Mesendoderm (in vitro differentiated cells): Measurements from ENCODE around the gene LAPTM5.

Experiments used
- DNase-seq: peaks from one replicate; pipeline ENCODE4 v3.0.0; 2013
- H2AK5ac ChIP-seq: 2 replicates; pipeline ENCODE4 v1.6.1; 2013; ENCODE audit warnings: low read length, inconsistent platforms
- H2BK120ac ChIP-seq: 2 replicates; pipeline ENCODE4 v1.6.1; 2013; ENCODE audit warnings: low read depth, mild to moderate bottlenecking, low read length, moderate library complexity, mixed read lengths
- H2BK15ac ChIP-seq: replicated peaks from 2 replicates; pipeline ENCODE4 v1.6.1; 2013; ENCODE audit warnings: low read depth, mild to moderate bottlenecking, moderate library complexity
- H2BK5ac ChIP-seq: 2 replicates; pipeline ENCODE4 v1.6.1; 2013; ENCODE audit warnings: low read length, inconsistent platforms
- H3K18ac ChIP-seq: 2 replicates; pipeline ENCODE4 v1.6.1; 2013; ENCODE audit warnings: mild to moderate bottlenecking, low read length, mixed read lengths
- H3K23ac ChIP-seq: one replicate; pipeline ENCODE4 v1.6.1; 2013; ENCODE audit warnings: low read length
- H3K27ac ChIP-seq: 2 replicates; pipeline ENCODE4 v1.5.1; 2013; ENCODE audit warnings: low read depth, mild to moderate bottlenecking, inconsistent platforms, low read length, moderate library complexity
- H3K27me3 ChIP-seq: 2 replicates; pipeline ENCODE4 v1.6.1; 2013; ENCODE audit warnings: low read length, control low read depth, mild to moderate bottlenecking, inconsistent platforms; ENCODE audit not compliant: insufficient read depth, poor library complexity
- H3K36me3 ChIP-seq: 2 replicates; pipeline ENCODE4 v1.6.1; 2013; ENCODE audit warnings: low read length, inconsistent platforms; ENCODE audit not compliant: control insufficient read depth, insufficient read depth
- H3K4ac ChIP-seq: one replicate; pipeline ENCODE4 v1.6.1; 2013; ENCODE audit warnings: low read depth, mild to moderate bottlenecking, low read length, moderate library complexity
- H3K4me1 ChIP-seq: 2 replicates; pipeline ENCODE4 v1.6.1; 2013; ENCODE audit warnings: low read depth, low read length, inconsistent platforms; ENCODE audit not compliant: control insufficient read depth
- H3K4me2 ChIP-seq: 2 replicates; pipeline ENCODE4 v1.6.1; 2013; ENCODE audit warnings: low read length
- H3K4me3 ChIP-seq: 2 replicates; pipeline ENCODE4 v1.5.1; 2013; ENCODE audit warnings: mild to moderate bottlenecking, low read length
- H3K56ac ChIP-seq: one replicate; pipeline ENCODE4 v1.6.1; 2013; ENCODE audit warnings: low read length
- H3K79me1 ChIP-seq: 2 replicates; pipeline ENCODE4 v1.6.1; 2013; ENCODE audit warnings: low read length, inconsistent platforms
- H3K79me2 ChIP-seq: 2 replicates; pipeline ENCODE4 v1.6.1; 2013; ENCODE audit warnings: mild to moderate bottlenecking, low read length; ENCODE audit not compliant: control insufficient read depth, insufficient read depth
- H3K9ac ChIP-seq: 2 replicates; pipeline ENCODE4 v1.6.1; 2013; ENCODE audit warnings: low read length, inconsistent platforms
- H4K5ac ChIP-seq: one replicate; pipeline ENCODE4 v1.6.1; 2013; ENCODE audit warnings: low read length
- H4K8ac ChIP-seq: one replicate; pipeline ENCODE4 v1.6.1; 2013; ENCODE audit warnings: low read depth, mild to moderate bottlenecking, control low read depth, low read length, moderate library complexity
- WGBS: extraction: QIAGEN DNeasy Blood & Tissue Kit; methylation state at CpG from one replicate; pipeline ENCODE4 v1.1.7; 2013; ENCODE audit warnings: low lambda C conversion rate, missing lambda C conversion rate; ENCODE audit not compliant: insufficient coverage; ENCODE audit errors: extremely low coverage; 5-methylcytosine and 5-hydroxymethylcytosine counted together

The LAPTM5 gene

GRCh38 chr1:30718636-30719405 is 38.8 kb downstream of the LAPTM5 start:
- no CpG with 5 or more reads among the region's 66 CpGs for WGBS

GRCh38 chr1:30718091-30718635 is 39.4 kb downstream of the LAPTM5 start:
- H3K27ac ChIP-seq, result no peak overlapping the region
- H3K4me3 ChIP-seq, result no peak overlapping the region
- no peak overlapping the region for H2BK120ac ChIP-seq
- H3K18ac ChIP-seq, result no peak overlapping the region
- peak overlapping the region; percentile 64 for H3K56ac ChIP-seq
- no peak overlapping the region for H3K9ac ChIP-seq
- no peaks in the 10 kb centered on the region for H3K79me1 ChIP-seq
- no peaks in the 10 kb centered on the region for H3K36me3 ChIP-seq
- H3K23ac ChIP-seq, result no peak overlapping the region
- H4K8ac ChIP-seq, result no peak overlapping the region
- H3K27me3 ChIP-seq, result no peaks in the 10 kb centered on the region
- no peak overlapping the region for H3K4me2 ChIP-seq
- no peak overlapping the region for H4K5ac ChIP-seq
- DNase-seq, result peak; percentile 99
- WGBS, result no CpG with 5 or more reads among the region's 50 CpGs
- H2BK15ac ChIP-seq, result no peak overlapping the region
- H3K79me2 ChIP-seq, result no peaks in the 10 kb centered on the region
- H3K4ac ChIP-seq, result no peak overlapping the region
- H2AK5ac ChIP-seq, result no peak overlapping the region
- no peak overlapping the region for H2BK5ac ChIP-seq
- H3K4me1 ChIP-seq, result no peaks in the 10 kb centered on the region

More at GRCh38 chr1:30718636-30719405, 38.8 kb downstream of the LAPTM5 start:
- peak; percentile 96 for DNase-seq
- Histone ChIP-seq H3K9ac (peak overlapping the region; percentile 46), H3K27ac (no peak overlapping the region), H3K4me3 (peak overlapping the region; percentile 19), H4K5ac (no peak overlapping the region), H3K79me2 (no peaks in the 10 kb centered on the region), H3K27me3 (no peaks in the 10 kb centered on the region), H2BK5ac (no peak overlapping the region), H2BK15ac (no peak overlapping the region), H3K18ac (no peak overlapping the region), H3K79me1 (no peaks in the 10 kb centered on the region), H3K56ac (peak overlapping the region; percentile 79), H4K8ac (no peak overlapping the region), H3K36me3 (no peaks in the 10 kb centered on the region), H3K4me2 (peak overlapping the region; percentile 96), H2AK5ac (no peak overlapping the region), H3K4ac (no peak overlapping the region), H3K23ac (no peak overlapping the region), H3K4me1 (no peaks in the 10 kb centered on the region), H2BK120ac (no peak overlapping the region)

- H4K8ac ChIP-seq, result no peak overlapping the region
- no peak overlapping the region for H3K4ac ChIP-seq
- no peak overlapping the region for H3K4me3 ChIP-seq
- H3K27me3 ChIP-seq, result no peaks in the 10 kb centered on the region
- H2BK5ac ChIP-seq, result no peak overlapping the region
- no peak overlapping the region for H2AK5ac ChIP-seq
- no CpG with 5 or more reads among the region's 8 CpGs for WGBS
- no peaks in the 10 kb centered on the region for H3K79me1 ChIP-seq
- DNase-seq, result no peak
- no peak overlapping the region for H3K27ac ChIP-seq
- no peak overlapping the region for H3K9ac ChIP-seq
- no peak overlapping the region for H4K5ac ChIP-seq
- no peak overlapping the region for H2BK15ac ChIP-seq
- no peak overlapping the region for H3K23ac ChIP-seq
- H3K4me2 ChIP-seq, result no peak overlapping the region
- H3K79me2 ChIP-seq, result no peaks in the 10 kb centered on the region
- no peaks in the 10 kb centered on the region for H3K36me3 ChIP-seq
- H2BK120ac ChIP-seq, result no peak overlapping the region
- H3K56ac ChIP-seq, result no peak overlapping the region
- H3K4me1 ChIP-seq, result no peaks in the 10 kb centered on the region
- no peak overlapping the region for H3K18ac ChIP-seq
Measured at GRCh38 chr1:30716646-30717045, 40.9 kb downstream of the LAPTM5 start.

- Histone ChIP-seq H2BK15ac (no peak overlapping the region), H4K8ac (no peak overlapping the region), H3K27ac (no peak overlapping the region), H3K79me2 (no peaks in the 10 kb centered on the region), H3K4ac (no peak overlapping the region), H3K4me3 (no peak overlapping the region), H3K4me1 (no peaks in the 10 kb centered on the region), H3K4me2 (no peak overlapping the region), H2BK5ac (no peak overlapping the region), H2BK120ac (no peak overlapping the region), H3K23ac (no peak overlapping the region), H3K79me1 (no peaks in the 10 kb centered on the region), H3K56ac (no peak overlapping the region), H3K27me3 (no peaks in the 10 kb centered on the region), H3K9ac (no peak overlapping the region), H4K5ac (no peak overlapping the region), H3K36me3 (no peaks in the 10 kb centered on the region), H3K18ac (no peak overlapping the region), H2AK5ac (no peak overlapping the region)
- no CpG with 5 or more reads among the region's 11 CpGs for WGBS
- no peak for DNase-seq
Measured at GRCh38 chr1:30715886-30716285, 41.7 kb downstream of the LAPTM5 start.

- peak; percentile 43 for DNase-seq
- no peaks in the 10 kb centered on the region for H3K79me1 ChIP-seq
Measured at GRCh38 chr1:30715216-30715615, 42.4 kb downstream of the LAPTM5 start.

More at GRCh38 chr1:30715216-30715615, 42.4 kb downstream of the LAPTM5 start:
- no peaks in the 10 kb centered on the region for H3K79me2 ChIP-seq
- no peak overlapping the region for H2AK5ac ChIP-seq
- no peak overlapping the region for H4K5ac ChIP-seq
- H3K56ac ChIP-seq, result no peak overlapping the region
- H3K23ac ChIP-seq, result no peak overlapping the region
- H2BK15ac ChIP-seq, result no peak overlapping the region
- no peaks in the 10 kb centered on the region for H3K4me1 ChIP-seq
- no peak overlapping the region for H3K9ac ChIP-seq
- no CpG with 5 or more reads among the region's 2 CpGs for WGBS
- H2BK5ac ChIP-seq, result no peak overlapping the region
- H3K4me2 ChIP-seq, result no peak overlapping the region
- H3K4ac ChIP-seq, result no peak overlapping the region
- H3K18ac ChIP-seq, result no peak overlapping the region
- H3K27me3 ChIP-seq, result no peaks in the 10 kb centered on the region
- no peaks in the 10 kb centered on the region for H3K36me3 ChIP-seq
- no peak overlapping the region for H3K27ac ChIP-seq
- no peak overlapping the region for H3K4me3 ChIP-seq
- H4K8ac ChIP-seq, result no peak overlapping the region
- H2BK120ac ChIP-seq, result no peak overlapping the region
